ENCODE measurements around the gene FAM181B.

GRCh38 chr11:82722231-82722630 is 11.4 kb downstream of the FAM181B start:
- TF ChIP-seq CTCF (IDR thresholded peaks at IDR 0.05; ENCODE audit: low read depth, low read length): no peak
- no peak for TF ChIP-seq MAX (IDR thresholded peaks at IDR 0.05; ENCODE audit: low read depth, low read length)
- TF ChIP-seq POLR2A (IDR thresholded peaks at IDR 0.05; ENCODE audit: extremely low read depth, insufficient read length): no peak

Measured in NB4 (cell line).